Neural cell (in vitro differentiated cells): ENCODE results near the gene C11orf54.

ENCODE experiments used
- CTCF ChIP-seq: fragments of 450-650 bp; IDR thresholded peaks from 2 replicates; pipeline ENCODE4 v1.5.1; 2014; ENCODE audit warnings: antibody characterized with exemption, mild to moderate bottlenecking, moderate library complexity; ENCODE audit not compliant: poor library complexity, severe bottlenecking
- POLR2AphosphoS5 ChIP-seq: IDR thresholded peaks from 2 replicates; pipeline ENCODE4 v1.6.1; 2012
- RAD21 ChIP-seq: fragments of 450-650 bp; conservative IDR thresholded peaks from 2 replicates; pipeline ENCODE4 v1.6.1; 2014; ENCODE audit warnings: antibody characterized with exemption, mild to moderate bottlenecking, moderate library complexity
- REST ChIP-seq: IDR thresholded peaks from 2 replicates; pipeline ENCODE4 v1.6.1; 2012; ENCODE audit warnings: borderline replicate concordance
- TAF1 ChIP-seq: IDR thresholded peaks from 2 replicates; pipeline ENCODE4 v1.6.1; 2012; ENCODE audit warnings: low read depth

DNA sequence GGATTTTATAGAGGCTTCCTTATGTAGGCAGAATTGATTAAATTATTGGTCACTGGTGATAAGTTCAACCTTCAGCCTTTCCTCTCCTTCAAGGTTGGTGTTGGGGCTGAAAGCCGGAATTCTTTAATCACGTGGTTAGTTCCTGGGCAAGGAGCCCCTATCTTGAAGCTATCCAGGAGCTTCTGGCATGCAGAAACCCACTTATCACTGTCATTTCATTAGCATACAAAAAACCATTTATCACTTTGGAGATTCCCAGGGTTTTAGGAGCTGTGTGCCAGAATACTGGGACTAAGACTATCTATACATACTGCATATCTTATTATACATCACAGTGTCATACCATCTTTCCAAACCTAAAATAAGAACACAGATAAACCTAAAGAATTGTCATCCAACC, 24.1 kb downstream of the C11orf54 start:
- no peak for TF ChIP-seq TAF1
- TF ChIP-seq CTCF = no peak
- no peak for TF ChIP-seq RAD21
- no peak for TF ChIP-seq REST
- no peak for TF ChIP-seq POLR2AphosphoS5
